ENCODE data around the gene FAM47E.

The FAM47E gene

GRCh38 chr4:76213415-76214176 lies 37.9 kb upstream of the FAM47E start, which contains the start of gene SCARB2:
Gene SCARB2 (minus strand): TSS chr4:76213824. CDS start chr4:76213543, 281 bp downstream.
- no peaks in the 10 kb centered on the region for H3K9me3 ChIP-seq (ENCODE audit: control insufficient read depth, insufficient read depth, low read depth, low read length)
- ChIA-PET POLR2A (interaction anchor here (0.7 kb wide), 1 partner anchor 39 kb away, joined by 3 read pairs; no protein-coding TSS in a partner anchor), CTCF (no interaction called here)
- H3K4me1 ChIP-seq (ENCODE audit: control insufficient read depth, insufficient read depth, low read length) = no peaks in the 10 kb centered on the region
- TF ChIP-seq YY1 (tag by site-specific recombination; IDR thresholded peaks at IDR 0.05) (no peak), ZBTB44 (tag by site-specific recombination; IDR thresholded peaks at IDR 0.05) (peak; percentile 50; the same call in 1 of the 2 replicates), ZNF549 (tag by site-specific recombination; IDR thresholded peaks at IDR 0.05) (0 out of 2 replicates have a peak, but pooled peaks have one; percentile 26), ZBTB8A (tag by site-specific recombination; IDR thresholded peaks at IDR 0.05) (peak; percentile 62), ZNF561 (tag by site-specific recombination; IDR thresholded peaks at IDR 0.05; ENCODE audit: borderline replicate concordance) (peak; percentile 62; the same call in 1 of the 2 replicates), PRDM10 (tag by site-specific recombination; IDR thresholded peaks at IDR 0.05) (peak; percentile 82), KLF9 (tag by site-specific recombination; IDR thresholded peaks at IDR 0.05; ENCODE audit: low read depth) (peak; percentile 76), GLIS2 (tag by site-specific recombination; IDR thresholded peaks at IDR 0.05) (0 out of 2 replicates have a peak, but pooled peaks have one; percentile 17), ZNF660 (tag by site-specific recombination; IDR thresholded peaks at IDR 0.05) (peak; percentile 60; the same call in 1 of the 2 replicates), PBX3 (CRISPR knock-in tag; IDR thresholded peaks at IDR 0.05) (peak; percentile 76; the same call in 1 of the 2 replicates), SP7 (tag by site-specific recombination; IDR thresholded peaks at IDR 0.05) (0 out of 2 replicates have a peak, but pooled peaks have one; percentile 24), ZNF768 (tag by site-specific recombination; IDR thresholded peaks at IDR 0.05) (peak; percentile 7; the same call in 1 of the 2 replicates), ZBTB6 (tag by site-specific recombination; IDR thresholded peaks at IDR 0.05) (peak; percentile 87), ZBTB48 (tag by site-specific recombination; IDR thresholded peaks at IDR 0.05) (peak; percentile 73), ZNF610 (tag by site-specific recombination; IDR thresholded peaks at IDR 0.05; ENCODE audit: borderline replicate concordance) (0 out of 2 replicates have a peak, but pooled peaks have one; percentile 37), ZBTB20 (tag by site-specific recombination; IDR thresholded peaks at IDR 0.05) (peak; percentile 50; the same call in 1 of the 2 replicates), ZSCAN23 (tag by site-specific recombination; IDR thresholded peaks at IDR 0.05) (no peak), ZBTB17 (tag by site-specific recombination; IDR thresholded peaks at IDR 0.05) (0 out of 2 replicates have a peak, but pooled peaks have one; percentile 64), ATF2 (tag by site-specific recombination; IDR thresholded peaks at IDR 0.05; ENCODE audit: low read depth) (no peak), KLF10 (tag by site-specific recombination; IDR thresholded peaks at IDR 0.05) (peak; percentile 69; the same call in 1 of the 2 replicates), ZBTB26 (tag by site-specific recombination; optimal IDR thresholded peaks at IDR 0.05) (peak; percentile 68), ZIC2 (tag by site-specific recombination; IDR thresholded peaks at IDR 0.05) (no peak), ZNF175 (tag by site-specific recombination; IDR thresholded peaks at IDR 0.05) (no peak), ZNF596 (tag by site-specific recombination; IDR thresholded peaks at IDR 0.05) (peak; percentile 34; the same call in 1 of the 2 replicates)
- H3K4me3 ChIP-seq (ENCODE audit: low read depth, low read length) = peak within 1 kb of the TSS; percentile 68
- peak within 1 kb of the TSS; percentile 86 for H3K27ac ChIP-seq (ENCODE audit: extremely low read depth, low read depth, low read length)
- H3K36me3 ChIP-seq (ENCODE audit: control insufficient read depth in 2 of 2, insufficient read depth in 1 of 2, low read length in 2 of 2) = no peaks in the 10 kb centered on the region

All from HEK293 (cell line).